Activated CD8-positive, alpha-beta T cell treated with anti-CD3 and anti-CD28 coated beads for 36 hours (primary cell): Measurements from ENCODE around the gene COCH. TPM values are rescaled to one million over a fixed set of nuclear protein-coding genes. Genes with fewer than 3 reads are reported as not detected.

Experiments used
- ATAC-seq: fragments of 200-7000 bp; cut with Tn5 transposase; one replicate; pipeline ENCODE4 v1.10.0; 2021; ENCODE audit warnings: mild to moderate bottlenecking, moderate library complexity
- CTCF ChIA-PET: fragments of 350-600 bp; sonication (Branson Sonifier 250); formaldehyde crosslinking; loops from one replicate; lab custom pipeline; 2021; ENCODE audit warnings: antibody characterized with exemption; lab: Charles Lee
- POLR2A ChIA-PET: fragments of 350-600 bp; sonication (Branson Sonifier 250); formaldehyde crosslinking; loops from one replicate; lab custom pipeline; 2021; ENCODE audit warnings: antibody characterized with exemption; lab: Charles Lee
- DNase-seq: peaks from one replicate; pipeline ENCODE4 v3.0.0-alpha.2; 2020
- H3K27ac Mint-ChIP-seq: one replicate; pipeline ENCODE4 v1.8.0; 2021; ENCODE audit warnings: mild to moderate bottlenecking, mixed read lengths
- H3K27me3 Mint-ChIP-seq: one replicate; pipeline ENCODE4 v1.8.0; 2021; ENCODE audit warnings: mixed read lengths
- H3K36me3 Mint-ChIP-seq: one replicate; pipeline ENCODE4 v1.8.0; 2021; ENCODE audit warnings: low read depth, mixed read lengths
- H3K4me1 Mint-ChIP-seq: one replicate; pipeline ENCODE4 v1.8.0; 2021; ENCODE audit warnings: low read depth, mixed read lengths
- H3K4me3 Mint-ChIP-seq: one replicate; pipeline ENCODE4 v1.8.0; 2021; ENCODE audit warnings: mild to moderate bottlenecking, moderate library complexity, mixed read lengths
- H3K9me3 Mint-ChIP-seq: one replicate; pipeline ENCODE4 v1.8.0; 2021; ENCODE audit warnings: mixed read lengths
- CTCF ChIP-seq: fragments of 200-600 bp; IDR thresholded peaks from one replicate; pipeline ENCODE4 v1.8.0; 2022; ENCODE audit warnings: antibody characterized with exemption, mild to moderate bottlenecking
- intact Hi-C: fragments of 100-400 bp; cut with micrococcal nuclease; formaldehyde crosslinking; loops from one replicate; pipeline ENCODE4 v1.10.0; 2022
- total RNA-seq, 2 experiments: library from RNA; stranded (reverse); gene quantifications; one replicate each; pipeline ENCODE4 v1.2.3, GENCODE V29; 2021

Gene COCH
- total RNA-seq: 1 to 10 TPM; 5.8 TPM

- POLR2A ChIA-PET: interaction anchor here (1.1 kb wide), 1 partner anchor 100 kb away, joined by 4 read pairs; no protein-coding TSS in a partner anchor
- H3K4me3 Mint-ChIP-seq: peak within 1 kb of the TSS; percentile 74
- no peaks in the 10 kb centered on the region for H3K36me3 Mint-ChIP-seq
- peaks cover 51% of the 10 kb centered on the region for H3K27me3 Mint-ChIP-seq
- no peak within 1 kb of the TSS for H3K27ac Mint-ChIP-seq
- peak; percentile 54 for DNase-seq
- CTCF ChIA-PET: interaction anchor here (0.6 to 1.4 kb wide), 5 partner anchors 37 to 1125 kb away, joined by 3 to 4 read pairs (median 3); no protein-coding TSS in a partner anchor
- H3K9me3 Mint-ChIP-seq: no peaks in the 10 kb centered on the region
- H3K4me1 Mint-ChIP-seq: peaks cover 13% of the 10 kb centered on the region
- peak; percentile 32 for TF ChIP-seq CTCF
- ATAC-seq: peak; percentile 83
- intact Hi-C loops: no loop called here
Measured at GRCh38 chr14:30874120-30874998, at the start of gene COCH. Gene COCH (plus strand): TSS chr14:30874559. CDS start chr14:30874939, 380 bp downstream.

GRCh38 chr14:30826070-30826469 lies 48.3 kb upstream of the COCH start:
- H3K36me3 Mint-ChIP-seq: no peaks in the 10 kb centered on the region
- no peaks in the 10 kb centered on the region for H3K4me1 Mint-ChIP-seq
- intact Hi-C loops: no loop called here
- ChIA-PET CTCF (no interaction called here), POLR2A (no interaction called here)
- ATAC-seq: no peak
- H3K4me3 Mint-ChIP-seq: no peak overlapping the region
- H3K9me3 Mint-ChIP-seq: peaks cover 8% of the 10 kb centered on the region
- peaks cover 11% of the 10 kb centered on the region for H3K27me3 Mint-ChIP-seq
- DNase-seq: no peak
- H3K27ac Mint-ChIP-seq: no peak overlapping the region
- TF ChIP-seq CTCF: no peak

GRCh38 chr14:30829853-30830252 lies 44.5 kb upstream of the COCH start:
- ChIA-PET POLR2A (no interaction called here), CTCF (no interaction called here)
- intact Hi-C loops: no loop called here

GRCh38 chr14:30834353-30834752 lies 40.0 kb upstream of the COCH start:
- Mint-ChIP-seq H3K27ac (no peak overlapping the region), H3K4me1 (no peaks in the 10 kb centered on the region)
- CTCF ChIA-PET: no interaction called here

More at GRCh38 chr14:30829853-30830252, 44.5 kb upstream of the COCH start:
- DNase-seq (no peak), ATAC-seq (no peak)
- Mint-ChIP-seq H3K9me3 (peaks cover 12% of the 10 kb centered on the region), H3K4me1 (no peaks in the 10 kb centered on the region), H3K4me3 (no peak overlapping the region), H3K36me3 (no peaks in the 10 kb centered on the region), H3K27me3 (peaks cover under 1% of the 10 kb centered on the region), H3K27ac (no peak overlapping the region)
- TF ChIP-seq CTCF: no peak

More at GRCh38 chr14:30834353-30834752, 40.0 kb upstream of the COCH start:
- intact Hi-C loops: no loop called here
- peaks cover 1% of the 10 kb centered on the region for H3K27me3 Mint-ChIP-seq
- ATAC-seq (no peak), DNase-seq (no peak)
- POLR2A ChIA-PET: interaction anchor here (0.7 kb wide), 1 partner anchor 24 kb away, joined by 3 read pairs; no protein-coding TSS in a partner anchor
- H3K4me3 Mint-ChIP-seq: no peak overlapping the region
- H3K9me3 Mint-ChIP-seq: peaks cover 15% of the 10 kb centered on the region
- H3K36me3 Mint-ChIP-seq: no peaks in the 10 kb centered on the region
- TF ChIP-seq CTCF: no peak
